HepG2 (cell line): ENCODE data around the gene FANCE. TPM values are rescaled to one million over a fixed set of nuclear protein-coding genes. Genes with fewer than 3 reads are reported as not detected.
A peak's percentile ranks its signal among the peaks of the same experiment; 100 is the strongest.

Experiments used
- ARNT ChIP-seq: fragments of 450-650 bp; IDR thresholded peaks from 2 replicates; pipeline ENCODE4 v1.6.1; 2017
- CREM ChIP-seq, 2 experiments: sonication (generic) in 1 of 2; formaldehyde crosslinking in 1 of 2; IDR thresholded peaks; 2 replicates each; pipeline versions ENCODE4 v1.4.0 to v1.6.1; 2016 to 2020; ENCODE audit warnings: antibody characterized with exemption in 1 of 2, mild to moderate bottlenecking in 1 of 2, missing genetic modification reagents in 1 of 2
- ESRRA ChIP-seq: sonication (generic); formaldehyde crosslinking; IDR thresholded peaks from 2 replicates; pipeline ENCODE4 v1.5.1; 2020; ENCODE audit warnings: mild to moderate bottlenecking, low read depth, missing genetic modification reagents
- FOXK1 ChIP-seq: sonication (generic); formaldehyde crosslinking; IDR thresholded peaks from 2 replicates; pipeline ENCODE4 v1.4.0; 2020; ENCODE audit warnings: low read depth, missing genetic modification reagents, borderline replicate concordance
- GRHL1 ChIP-seq: sonication (generic); formaldehyde crosslinking; conservative IDR thresholded peaks from 2 replicates; pipeline ENCODE4 v1.8.0; 2022; ENCODE audit warnings: missing genetic modification reagents
- HDAC6 ChIP-seq: fragments of 200-600 bp; sonication (generic); IDR thresholded peaks from 2 replicates; pipeline ENCODE4 v1.7.0; 2017; ENCODE audit warnings: mild to moderate bottlenecking, antibody characterized with exemption, low read length, low read depth
- POLR2AphosphoS2 ChIP-seq: IDR thresholded peaks from 2 replicates; pipeline ENCODE4 v1.6.1; 2011; ENCODE audit warnings: low read depth, low read length, improper control_type of control experiment
- RAD21 ChIP-seq: fragments of 450-650 bp; formaldehyde crosslinking; IDR thresholded peaks from 2 replicates; pipeline ENCODE4 v1.5.0; 2020; ENCODE audit warnings: mild to moderate bottlenecking
- SRY ChIP-seq: sonication (generic); formaldehyde crosslinking; IDR thresholded peaks from 2 replicates; pipeline ENCODE4 v1.8.0; 2022; ENCODE audit warnings: mild to moderate bottlenecking, missing genetic modification reagents
- TBL1XR1 ChIP-seq: fragments of 150-350 bp; IDR thresholded peaks from 2 replicates; pipeline ENCODE4 v1.6.1; 2014; ENCODE audit warnings: borderline replicate concordance, low read length; ENCODE audit not compliant: partially characterized antibody
- ZNF274 ChIP-seq: sonication (generic); formaldehyde crosslinking; IDR thresholded peaks from 2 replicates; pipeline ENCODE4 v1.5.1; 2020; ENCODE audit warnings: mild to moderate bottlenecking, missing genetic modification reagents
- ZNF343 ChIP-seq: sonication (generic); formaldehyde crosslinking; IDR thresholded peaks from 2 replicates; pipeline ENCODE4 v1.4.0; 2020; ENCODE audit warnings: mild to moderate bottlenecking, missing genetic modification reagents
- ZNF672 ChIP-seq: sonication (generic); formaldehyde crosslinking; IDR thresholded peaks from 2 replicates; pipeline ENCODE4 v1.8.1; 2022; ENCODE audit warnings: missing genetic modification reagents
- ZNF747 ChIP-seq: sonication (generic); formaldehyde crosslinking; IDR thresholded peaks from 2 replicates; pipeline ENCODE4 v1.8.1; 2023; ENCODE audit warnings: missing genetic modification reagents, mild to moderate bottlenecking, borderline replicate concordance
- ZNF768 ChIP-seq: sonication (generic); formaldehyde crosslinking; IDR thresholded peaks from 2 replicates; pipeline ENCODE4 v1.4.0; 2020; ENCODE audit warnings: missing genetic modification reagents
- ZNF775 ChIP-seq: sonication (generic); formaldehyde crosslinking; IDR thresholded peaks from 2 replicates; pipeline ENCODE4 v1.4.0; 2020; ENCODE audit warnings: missing genetic modification reagents, mild to moderate bottlenecking, moderate library complexity, borderline replicate concordance
- ZNF781 ChIP-seq: sonication (generic); formaldehyde crosslinking; IDR thresholded peaks from 2 replicates; pipeline ENCODE4 v1.5.1; 2020; ENCODE audit warnings: borderline replicate concordance, mild to moderate bottlenecking, missing genetic modification reagents; ENCODE audit errors: not compliant biosample characterization
- polyA plus RNA-seq, 8 experiments: library from polyadenylated mRNA; depleted of rRNA in 3 of 8; stranded (reverse) in 7 of 8; unstranded in 1 of 8; fragments of >200 nt; fragmentation: Illumina TruSeq in 4 of 8; extraction: Trizol in 4 of 8; gene quantifications; 2 replicates each; pipeline versions ENCODE4 v1.2.1 to v1.2.3, GENCODE V29; 2011 to 2016; ENCODE audit warnings: low read depth in 4 of 8, missing spikeins in 1 of 8, mixed read lengths in 1 of 8; ENCODE audit not compliant: insufficient read depth in 1 of 8
- total RNA-seq, 5 experiments: library from RNA; depleted of rRNA; stranded (reverse); fragments of >200 nt; fragmentation: Illumina TruSeq; extraction: Trizol; gene quantifications; 2 replicates each; pipeline ENCODE4 v1.2.3, GENCODE V29; 2016; ENCODE audit warnings: low read depth in 1 of 5
- TF ChIP-seq, protein P1 (sequence below): sonication (generic); formaldehyde crosslinking; IDR thresholded peaks from 2 replicates; pipeline ENCODE4 v1.5.0; 2020; ENCODE audit warnings: missing genetic modification reagents
- TF ChIP-seq, protein P2 (sequence below): IDR thresholded peaks from 2 replicates; pipeline ENCODE4 v1.6.1; 2016; ENCODE audit warnings: missing biosample characterization, missing genetic modification reagents, low read depth
- TF ChIP-seq, protein P3 (sequence below): sonication (generic); formaldehyde crosslinking; IDR thresholded peaks from 2 replicates; pipeline ENCODE4 v1.5.1; 2020; ENCODE audit warnings: missing genetic modification reagents, mild to moderate bottlenecking, borderline replicate concordance
- TF ChIP-seq, protein P4 (sequence below): sonication (generic); formaldehyde crosslinking; IDR thresholded peaks from 2 replicates; pipeline ENCODE4 v1.4.0; 2020; ENCODE audit warnings: missing genetic modification reagents

The FANCE gene
- total and polyA plus RNA-seq, 2 of the 13 experiments (the other 11 are each of a cell fraction or from before 2014, with no cell fraction given): 7.1 to 11.2 TPM

GRCh38 chr6:35497571-35498421, 45.7 kb downstream of the FANCE start (continued):
- TF ChIP-seq CREM (IDR thresholded peaks at IDR 0.05) (no peak), CREM (CRISPR knock-in tag; IDR thresholded peaks at IDR 0.05) (no peak), TBL1XR1 (no peak), SRY (CRISPR knock-in tag) (peak; percentile 56; the same call in 1 of the 2 replicates), ARNT (no peak), ZNF343 (CRISPR knock-in tag) (no peak), FOXK1 (CRISPR knock-in tag) (no peak; the same call in 1 of the 2 replicates), RAD21 (no peak), ZNF274 (CRISPR knock-in tag) (peak; percentile 95), HDAC6 (no peak), ZNF672 (0 out of 2 replicates have a peak, but pooled peaks have one; percentile 30), ZNF768 (CRISPR knock-in tag) (peak; percentile 57; the same call in 1 of the 2 replicates), POLR2AphosphoS2 (no peak), ZNF747 (CRISPR knock-in tag) (peak; percentile 66; the same call in 1 of the 2 replicates), ZNF781 (CRISPR knock-in tag) (no peak), ZNF775 (CRISPR knock-in tag) (no peak), ESRRA (CRISPR knock-in tag) (0 out of 2 replicates have a peak, but pooled peaks have one; percentile 20), GRHL1 (no peak)
- TF ChIP-seq, protein P1, sequence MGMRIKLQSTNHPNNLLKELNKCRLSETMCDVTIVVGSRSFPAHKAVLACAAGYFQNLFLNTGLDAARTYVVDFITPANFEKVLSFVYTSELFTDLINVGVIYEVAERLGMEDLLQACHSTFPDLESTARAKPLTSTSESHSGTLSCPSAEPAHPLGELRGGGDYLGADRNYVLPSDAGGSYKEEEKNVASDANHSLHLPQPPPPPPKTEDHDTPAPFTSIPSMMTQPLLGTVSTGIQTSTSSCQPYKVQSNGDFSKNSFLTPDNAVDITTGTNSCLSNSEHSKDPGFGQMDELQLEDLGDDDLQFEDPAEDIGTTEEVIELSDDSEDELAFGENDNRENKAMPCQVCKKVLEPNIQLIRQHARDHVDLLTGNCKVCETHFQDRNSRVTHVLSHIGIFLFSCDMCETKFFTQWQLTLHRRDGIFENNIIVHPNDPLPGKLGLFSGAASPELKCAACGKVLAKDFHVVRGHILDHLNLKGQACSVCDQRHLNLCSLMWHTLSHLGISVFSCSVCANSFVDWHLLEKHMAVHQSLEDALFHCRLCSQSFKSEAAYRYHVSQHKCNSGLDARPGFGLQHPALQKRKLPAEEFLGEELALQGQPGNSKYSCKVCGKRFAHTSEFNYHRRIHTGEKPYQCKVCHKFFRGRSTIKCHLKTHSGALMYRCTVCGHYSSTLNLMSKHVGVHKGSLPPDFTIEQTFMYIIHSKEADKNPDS (CRISPR knock-in tag): peak; percentile 73; the same call in 1 of the 2 replicates
- TF ChIP-seq, protein P2, sequence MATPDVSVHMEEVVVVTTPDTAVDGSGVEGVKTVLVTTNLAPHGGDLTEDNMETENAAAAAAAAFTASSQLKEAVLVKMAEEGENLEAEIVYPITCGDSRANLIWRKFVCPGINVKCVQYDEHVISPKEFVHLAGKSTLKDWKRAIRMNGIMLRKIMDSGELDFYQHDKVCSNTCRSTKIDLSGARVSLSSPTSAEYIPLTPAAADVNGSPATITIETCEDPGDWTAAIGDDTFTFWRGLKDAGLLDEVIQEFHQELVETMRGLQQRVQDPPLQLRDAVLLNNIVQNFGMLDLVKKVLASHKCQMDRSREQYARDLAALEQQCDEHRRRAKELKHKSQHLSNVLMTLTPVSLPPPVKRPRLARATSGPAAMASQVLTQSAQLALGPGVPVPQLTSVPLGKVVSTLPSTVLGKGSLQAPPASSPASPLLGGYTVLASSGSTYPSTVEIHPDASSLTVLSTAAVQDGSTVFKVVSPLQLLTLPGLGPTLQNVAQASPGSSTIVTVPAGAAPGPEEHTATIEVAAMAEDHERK: no peak
- TF ChIP-seq, protein P3, sequence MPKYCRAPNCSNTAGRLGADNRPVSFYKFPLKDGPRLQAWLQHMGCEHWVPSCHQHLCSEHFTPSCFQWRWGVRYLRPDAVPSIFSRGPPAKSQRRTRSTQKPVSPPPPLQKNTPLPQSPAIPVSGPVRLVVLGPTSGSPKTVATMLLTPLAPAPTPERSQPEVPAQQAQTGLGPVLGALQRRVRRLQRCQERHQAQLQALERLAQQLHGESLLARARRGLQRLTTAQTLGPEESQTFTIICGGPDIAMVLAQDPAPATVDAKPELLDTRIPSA (CRISPR knock-in tag): 0 out of 2 replicates have a peak, but pooled peaks have one; percentile 81
- TF ChIP-seq, protein P4, sequence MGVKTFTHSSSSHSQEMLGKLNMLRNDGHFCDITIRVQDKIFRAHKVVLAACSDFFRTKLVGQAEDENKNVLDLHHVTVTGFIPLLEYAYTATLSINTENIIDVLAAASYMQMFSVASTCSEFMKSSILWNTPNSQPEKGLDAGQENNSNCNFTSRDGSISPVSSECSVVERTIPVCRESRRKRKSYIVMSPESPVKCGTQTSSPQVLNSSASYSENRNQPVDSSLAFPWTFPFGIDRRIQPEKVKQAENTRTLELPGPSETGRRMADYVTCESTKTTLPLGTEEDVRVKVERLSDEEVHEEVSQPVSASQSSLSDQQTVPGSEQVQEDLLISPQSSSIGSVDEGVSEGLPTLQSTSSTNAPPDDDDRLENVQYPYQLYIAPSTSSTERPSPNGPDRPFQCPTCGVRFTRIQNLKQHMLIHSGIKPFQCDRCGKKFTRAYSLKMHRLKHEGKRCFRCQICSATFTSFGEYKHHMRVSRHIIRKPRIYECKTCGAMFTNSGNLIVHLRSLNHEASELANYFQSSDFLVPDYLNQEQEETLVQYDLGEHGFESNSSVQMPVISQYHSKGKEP (CRISPR knock-in tag): 0 out of 2 replicates have a peak, but pooled peaks have one; percentile 53
